ENCODE measurements around the gene PREPL. TPM values are rescaled to one million over a fixed set of nuclear protein-coding genes. Genes with fewer than 3 reads are reported as not detected.

PREPL gene
- total and polyA plus RNA-seq, 2 of the 4 experiments (the other 2 are of a cell fraction) = 27.6 to 39.6 TPM

- Histone ChIP-seq H3K23ac (ENCODE audit: low read depth, low read length) (no peak overlapping the region), H3K56ac (ENCODE audit: extremely low read depth, insufficient read depth, low read length) (no peak overlapping the region), H3K4ac (ENCODE audit: low read depth, low read length) (no peak overlapping the region), H2AK5ac (ENCODE audit: low read depth, low read length) (0 out of 2 replicates have a peak overlapping the region, but pooled peaks have one; percentile 3), H2BK15ac (ENCODE audit: low read depth, low read length) (no peak overlapping the region), H2AK9ac (replicated peaks; ENCODE audit: low read depth, low read length, poor library complexity) (no peak overlapping the region), H3K4me2 (ENCODE audit: low read depth, low read length) (no peak overlapping the region), H3K14ac (replicated peaks; ENCODE audit: low read depth, low read length) (no peak overlapping the region), H3K9me3 (ENCODE audit: control insufficient read depth, insufficient read depth, low read length) (no peaks in the 10 kb centered on the region), H4K91ac (ENCODE audit: insufficient read depth, low read depth, low read length) (no peak overlapping the region), H3K27ac (ENCODE audit: insufficient read depth, low read length) (no peak overlapping the region), H3K27me3 (ENCODE audit: control insufficient read depth, insufficient read depth, low read length) (peaks cover 29% of the 10 kb centered on the region), H3K9me1 (ENCODE audit: insufficient read depth, low read length) (0 out of 2 replicates have a peak, but pooled peaks cover 3% of the 10 kb centered on the region), H2BK20ac (ENCODE audit: low read depth, low read length) (no peak overlapping the region), H3K79me1 (ENCODE audit: low read depth in 1 of 2, low read length in 2 of 2) (no peaks in the 10 kb centered on the region), H3K9ac (ENCODE audit: low read depth, low read length) (no peak overlapping the region), H4K20me1 (ENCODE audit: insufficient read depth, low read length) (peaks cover 4% of the 10 kb centered on the region; the same call in 1 of the 2 replicates), H3K4me3 (ENCODE audit: insufficient read depth, low read depth, low read length) (no peak overlapping the region), H4K8ac (ENCODE audit: low read depth in 2 of 2, low read length in 2 of 2) (no peak overlapping the region), H2BK5ac (ENCODE audit: low read depth, low read length, poor library complexity, severe bottlenecking) (no peak overlapping the region), H2AFZ (replicated peaks; ENCODE audit: low read length, poor library complexity) (no peak overlapping the region), H4K5ac (ENCODE audit: low read depth, low read length) (no peak overlapping the region), H3K18ac (ENCODE audit: low read depth, low read length) (no peak overlapping the region), H3K36me3 (ENCODE audit: control insufficient read depth, insufficient read depth, low read length) (no peaks in the 10 kb centered on the region), H3K4me1 (ENCODE audit: control insufficient read depth, insufficient read depth, low read length) (peaks cover 4% of the 10 kb centered on the region; the same call in 1 of the 2 replicates), H2BK120ac (ENCODE audit: low read depth, low read length) (no peak overlapping the region)
- ATAC-seq (ENCODE audit: low read depth) (no peak), DNase-seq (no peak)
- no TSS peak for BruUV-seq (replicated peaks)
- CTCF ChIA-PET = no interaction called here
- TF ChIP-seq, protein P1, sequence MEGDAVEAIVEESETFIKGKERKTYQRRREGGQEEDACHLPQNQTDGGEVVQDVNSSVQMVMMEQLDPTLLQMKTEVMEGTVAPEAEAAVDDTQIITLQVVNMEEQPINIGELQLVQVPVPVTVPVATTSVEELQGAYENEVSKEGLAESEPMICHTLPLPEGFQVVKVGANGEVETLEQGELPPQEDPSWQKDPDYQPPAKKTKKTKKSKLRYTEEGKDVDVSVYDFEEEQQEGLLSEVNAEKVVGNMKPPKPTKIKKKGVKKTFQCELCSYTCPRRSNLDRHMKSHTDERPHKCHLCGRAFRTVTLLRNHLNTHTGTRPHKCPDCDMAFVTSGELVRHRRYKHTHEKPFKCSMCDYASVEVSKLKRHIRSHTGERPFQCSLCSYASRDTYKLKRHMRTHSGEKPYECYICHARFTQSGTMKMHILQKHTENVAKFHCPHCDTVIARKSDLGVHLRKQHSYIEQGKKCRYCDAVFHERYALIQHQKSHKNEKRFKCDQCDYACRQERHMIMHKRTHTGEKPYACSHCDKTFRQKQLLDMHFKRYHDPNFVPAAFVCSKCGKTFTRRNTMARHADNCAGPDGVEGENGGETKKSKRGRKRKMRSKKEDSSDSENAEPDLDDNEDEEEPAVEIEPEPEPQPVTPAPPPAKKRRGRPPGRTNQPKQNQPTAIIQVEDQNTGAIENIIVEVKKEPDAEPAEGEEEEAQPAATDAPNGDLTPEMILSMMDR (conservative IDR thresholded peaks at IDR 0.05; ENCODE audit: low read depth, low read length) = no peak
- TF ChIP-seq CEBPB (IDR thresholded peaks at IDR 0.05; ENCODE audit: low read depth, low read length) (peak; percentile 60), NFE2L2 (IDR thresholded peaks at IDR 0.05; ENCODE audit: low read depth, low read length) (no peak)
- POLR2A ChIA-PET (ENCODE audit: unreplicated experiment) = no interaction called here
- 92% methylated on average over 17 of the region's 26 CpGs; no CpG with 5 or more reads in 1 of the 2 experiments for WGBS, 2 experiments (ENCODE audit: extremely low coverage in 2 of 2, insufficient read length in 1 of 2)
- intact Hi-C loops (cut with micrococcal nuclease) = no loop called here
- in situ Hi-C loops (cut with MboI; ENCODE audit: low sequenced_read_pairs) = loop anchor here (25.0 kb wide), 1 partner anchor 199 kb away; no protein-coding TSS in a partner anchor
- dilution Hi-C loops (cut with HindIII; ENCODE audit: low sequenced_read_pairs, unreplicated experiment) = no loop called here
Measured at GRCh38 chr2:44286119-44286883, 75.0 kb downstream of the PREPL start.

Measured in IMR-90 (cell line).